Kidney (tissue), 14 donors: ENCODE results near the gene CTU1. TPM values are rescaled to one million over a fixed set of nuclear protein-coding genes. Genes with fewer than 3 reads are reported as not detected.

Experiments
- DNase-seq, 5 donors: peaks; one replicate each; pipeline ENCODE4 v3.0.0-alpha.2; 2013 to 2020
- FAIRE-seq: peaks from 2 replicates; lab custom pipeline; 2012; peaks lifted over from hg19 to GRCh38; lab: Jason Lieb, UNC
- H3K27ac ChIP-seq, 2 donors: one replicate each; pipeline ENCODE4 v1.7.0; 2013; ENCODE audit warnings: low read depth in 2 of 2, low read length in 2 of 2, inconsistent platforms in 1 of 2
- H3K27me3 ChIP-seq: one replicate; pipeline ENCODE4 v1.7.1; 2013; ENCODE audit warnings: low read length, inconsistent platforms; ENCODE audit not compliant: control insufficient read depth, insufficient read depth
- H3K36me3 ChIP-seq, 3 donors: one replicate each; pipeline versions ENCODE4 v1.7.0 to v1.7.1; 2013; ENCODE audit warnings: low read length in 3 of 3, control low read depth in 1 of 3, inconsistent platforms in 1 of 3; ENCODE audit not compliant: insufficient read depth in 3 of 3, control insufficient read depth in 2 of 3
- H3K4me1 ChIP-seq, 3 donors: one replicate each; pipeline versions ENCODE4 v1.7.0 to v1.7.1; 2013; ENCODE audit warnings: low read length in 3 of 3, inconsistent platforms in 1 of 3, low read depth in 1 of 3; ENCODE audit not compliant: control insufficient read depth in 2 of 3, insufficient read depth in 2 of 3
- H3K4me3 ChIP-seq, 3 donors: one replicate each; pipeline versions ENCODE4 v1.7.0 to v1.8.1; 2013; ENCODE audit warnings: low read length in 3 of 3, control low read depth in 1 of 3, inconsistent platforms in 1 of 3
- H3K9ac ChIP-seq, 3 donors: one replicate each; pipeline versions ENCODE4 v1.7.0 to v1.7.1; 2013; ENCODE audit warnings: low read length in 3 of 3, control low read depth in 1 of 3, inconsistent platforms in 1 of 3
- H3K9me3 ChIP-seq, 3 donors: one replicate each; pipeline versions ENCODE4 v1.7.0 to v1.7.1; 2013; ENCODE audit warnings: low read length in 3 of 3, control low read depth in 1 of 3, inconsistent platforms in 1 of 3; ENCODE audit not compliant: control insufficient read depth in 2 of 3, insufficient read depth in 1 of 3
- CTCF ChIP-seq: IDR thresholded peaks from 3 replicates; pipeline ENCODE4 v1.5.1; 2012; ENCODE audit warnings: mild to moderate bottlenecking, moderate library complexity, borderline replicate concordance; ENCODE audit not compliant: insufficient read depth; ENCODE audit errors: extremely low read depth
- intact Hi-C: fragments of 100-400 bp; cut with DNase I; formaldehyde crosslinking; loops from one replicate; pipeline ENCODE4 v1.11.1; 2022
- polyA plus RNA-seq: library from polyadenylated mRNA; stranded (reverse); fragments of 350-450 nt; fragmentation: Illumina TruSeq; extraction: RNeasy Lipid Tissue Mini Kit (QIAGEN cat#74804); gene quantifications from one replicate; pipeline ENCODE4 v1.2.3, GENCODE V29; 2014; ENCODE audit warnings: low read depth, low replicate concordance; ENCODE audit not compliant: insufficient read depth
- total RNA-seq: library from RNA; stranded (reverse); fragmentation: NEBNext Ultra II Directional; extraction: Animal tissue kit (Norgen Biotek cat#: 25700); gene quantifications from one replicate; pipeline ENCODE4 v1.2.1, GENCODE V29; 2021
- donor health status: control.
- donor health status: control.
- donor health status: control.
- donor health status: control.
- donor health status: control.
- donor health status: DM: yes; HTN: yes; CAD: no.
- donor health status: Normal renal cell carcinoma (clear cell type).

CTU1 gene
- total and polyA plus RNA-seq, 2 donors from 2014 or later, result 5.2 to 8.4 TPM

- Histone ChIP-seq H3K4me3 (no peak overlapping the region), H3K9me3 (no peaks in the 10 kb centered on the region), H3K9ac (no peak overlapping the region), H3K36me3 (peaks cover 0 to 10% (median 5%) of the 10 kb centered on the region in 3 donors), H3K4me1 (peaks cover 0 to 9% (median 8%) of the 10 kb centered on the region in 3 donors), H3K27ac (no peak overlapping the region), H3K27me3 (no peaks in the 10 kb centered on the region)
- intact Hi-C loops, result no loop called here
- no peak for TF ChIP-seq CTCF
- DNase-seq (no peak), FAIRE-seq (no peak)
These were observed 5.2 kb downstream of the CTU1 start for GRCh38 chr19:51102991-51103390.

- H3K9ac ChIP-seq, result no peak overlapping the region
- no peak for FAIRE-seq
- H3K9me3 ChIP-seq, result no peaks in the 10 kb centered on the region
- intact Hi-C loops, result no loop called here
- H3K4me3 ChIP-seq, result no peak overlapping the region
- no peak overlapping the region for H3K27ac ChIP-seq
- no peaks in the 10 kb centered on the region for H3K4me1 ChIP-seq
- H3K36me3 ChIP-seq, result peaks cover 0 to 10% (median 5%) of the 10 kb centered on the region in 3 donors
- no peak for DNase-seq
- no peaks in the 10 kb centered on the region for H3K27me3 ChIP-seq
- no peak for TF ChIP-seq CTCF
These were observed 6.9 kb downstream of the CTU1 start for GRCh38 chr19:51101171-51101865.

- Histone ChIP-seq H3K4me1 (no peaks in the 10 kb centered on the region), H3K9me3 (no peaks in the 10 kb centered on the region), H3K4me3 (no peak overlapping the region), H3K27me3 (no peaks in the 10 kb centered on the region), H3K27ac (no peak overlapping the region), H3K36me3 (peaks cover 0 to 10% (median 5%) of the 10 kb centered on the region in 3 donors), H3K9ac (no peak overlapping the region)
- no peak for TF ChIP-seq CTCF
- intact Hi-C loops, result no loop called here
- DNase-seq, result peak in 1 of 5 donors; percentile 70
- no peak for FAIRE-seq
These were observed 7.6 kb downstream of the CTU1 start for GRCh38 chr19:51100601-51101000.

- Histone ChIP-seq H3K9me3 (no peaks in the 10 kb centered on the region), H3K27ac (no peak overlapping the region), H3K36me3 (peaks cover 0 to 10% (median 5%) of the 10 kb centered on the region in 3 donors), H3K4me1 (no peaks in the 10 kb centered on the region), H3K27me3 (no peaks in the 10 kb centered on the region), H3K9ac (no peak overlapping the region), H3K4me3 (no peak overlapping the region)
- FAIRE-seq (no peak), DNase-seq (no peak)
- no peak for TF ChIP-seq CTCF
- intact Hi-C loops, result no loop called here
These were observed 9.2 kb downstream of the CTU1 start for GRCh38 chr19:51099047-51099382.
